Uterus (tissue), 4 donors: ENCODE measurements around the gene PGAP2. TPM values are rescaled to one million over a fixed set of nuclear protein-coding genes. Genes with fewer than 3 reads are reported as not detected.
A peak's percentile ranks its signal among the peaks of the same experiment; 100 is the strongest.

Source experiments
- DNase-seq, 2 donors: peaks; one replicate each; pipeline ENCODE4 v3.0.0-alpha.2; 2019 to 2020
- H3K27ac ChIP-seq, 2 donors: fragments of 200-600 bp; sonication (generic); 1 replicate in 1 of 2; 2 replicates in 1 of 2; pipeline ENCODE4 v1.5.1; 2016 to 2018
- H3K27me3 ChIP-seq, 2 donors: fragments of 200-600 bp; sonication (generic); one replicate each; pipeline ENCODE4 v1.5.1; 2018 to 2019; ENCODE audit warnings: control low read depth in 1 of 2
- H3K36me3 ChIP-seq, 2 donors: fragments of 200-600 bp; sonication (generic); one replicate each; pipeline ENCODE4 v1.5.1; 2019; ENCODE audit warnings: control low read depth in 1 of 2
- H3K4me1 ChIP-seq, 2 donors: fragments of 200-600 bp; sonication (generic); one replicate each; pipeline ENCODE4 v1.5.1; 2018 to 2019; ENCODE audit warnings: control low read depth in 1 of 2
- H3K4me3 ChIP-seq, 2 donors: fragments of 200-600 bp; sonication (generic); 1 replicate in 1 of 2; 2 replicates in 1 of 2; pipeline ENCODE4 v1.5.1; 2018 to 2019; ENCODE audit warnings: mild to moderate bottlenecking in 1 of 2
- H3K9me3 ChIP-seq, 2 donors: fragments of 200-600 bp; sonication (generic); one replicate each; pipeline ENCODE4 v1.5.1; 2019; ENCODE audit warnings: control low read depth in 1 of 2
- CTCF ChIP-seq, 4 experiments: fragments of 200-600 bp in 2 of 4; fragments of 450-650 bp in 2 of 4; sonication (generic) in 2 of 4; IDR thresholded peaks; one replicate each; pipeline ENCODE4 v1.5.1; 2016 to 2019; ENCODE audit warnings: antibody characterized with exemption in 4 of 4, mild to moderate bottlenecking in 2 of 4, moderate library complexity in 1 of 4
- POLR2A ChIP-seq, 2 donors: fragments of 450-650 bp; IDR thresholded peaks; one replicate each; pipeline ENCODE4 v1.6.1; 2016; ENCODE audit warnings: antibody characterized with exemption in 2 of 2, mild to moderate bottlenecking in 1 of 2, moderate library complexity in 1 of 2
- intact Hi-C: fragments of 100-400 bp; cut with DNase I; formaldehyde crosslinking; loops from one replicate; pipeline ENCODE4 v1.15.1; 2023; ENCODE audit warnings: low total_unique reads
- total RNA-seq, 4 donors: library from RNA; depleted of rRNA in 3 of 4; stranded (reverse); fragments of >200 nt in 3 of 4; gene quantifications; one replicate each; pipeline versions ENCODE4 v1.1.0 to v1.2.4, GENCODE V29; 2014 to 2023
- donor health status: DM: yes; HTN: yes; CAD: no.

Gene PGAP2
- total RNA-seq, 4 donors from 2014 or later = 12.2 to 16.5 (median 13.8) TPM; not detected in 1

- no peaks in the 10 kb centered on the region for H3K9me3 ChIP-seq
- H3K4me1 ChIP-seq = peaks cover 6 to 7% of the 10 kb centered on the region in 2 donors
- H3K27ac ChIP-seq = peak overlapping the region; percentile 87 to 95
- intact Hi-C loops = no loop called here
- no peaks in the 10 kb centered on the region for H3K27me3 ChIP-seq
- peak overlapping the region in 1 of 2 donors; percentile 73 for H3K4me3 ChIP-seq
- no peaks in the 10 kb centered on the region for H3K36me3 ChIP-seq
- TF ChIP-seq POLR2A (IDR thresholded peaks at IDR 0.05) = no peak
- no peak for TF ChIP-seq CTCF (IDR thresholded peaks at IDR 0.05)
- DNase-seq = no peak
Observed at GRCh38 chr11:3854660-3854976, 46.3 kb downstream of the PGAP2 start.

- H3K4me3 ChIP-seq = peak within 1 kb of the TSS; percentile 69 to 73
- H3K4me1 ChIP-seq = peaks cover 7% of the 10 kb centered on the region in 2 donors
- H3K9me3 ChIP-seq = no peaks in the 10 kb centered on the region
- intact Hi-C loops = no loop called here
- DNase-seq = peak; percentile 92 to 97
- TF ChIP-seq POLR2A (IDR thresholded peaks at IDR 0.05) = peak; percentile 50 to 73
- TF ChIP-seq CTCF (IDR thresholded peaks at IDR 0.05) = peak; percentile 98 to 99 (median 98)
- H3K27me3 ChIP-seq = no peaks in the 10 kb centered on the region
- peak within 1 kb of the TSS; percentile 87 to 95 for H3K27ac ChIP-seq
- H3K36me3 ChIP-seq = no peaks in the 10 kb centered on the region
Observed at GRCh38 chr11:3854977-3855807, 46.8 kb downstream of the PGAP2 start, which contains the start of gene STIM1. STIM1 (plus strand) TSS chr11:3855664; CDS start chr11:3856271, 607 bp downstream.

GRCh38 chr11:3855808-3856491 lies 47.6 kb downstream of the PGAP2 start:
- no peaks in the 10 kb centered on the region for H3K36me3 ChIP-seq
- intact Hi-C loops = no loop called here
- peak overlapping the region; percentile 69 to 73 for H3K4me3 ChIP-seq
- peak overlapping the region; percentile 87 to 95 for H3K27ac ChIP-seq
- no peaks in the 10 kb centered on the region for H3K27me3 ChIP-seq
- TF ChIP-seq POLR2A (IDR thresholded peaks at IDR 0.05) (no peak), CTCF (IDR thresholded peaks at IDR 0.05) (no peak)
- peak; percentile 39 to 48 for DNase-seq
- H3K9me3 ChIP-seq = no peaks in the 10 kb centered on the region
- H3K4me1 ChIP-seq = peaks cover 7% of the 10 kb centered on the region in 2 donors

GRCh38 chr11:3856856-3857553 lies 48.6 kb downstream of the PGAP2 start:
- Histone ChIP-seq H3K4me3 (peak overlapping the region; percentile 69 to 73), H3K4me1 (peaks cover 7% of the 10 kb centered on the region in 2 donors), H3K9me3 (no peaks in the 10 kb centered on the region), H3K27me3 (no peaks in the 10 kb centered on the region), H3K27ac (peak overlapping the region; percentile 87 to 95), H3K36me3 (no peaks in the 10 kb centered on the region)
- DNase-seq = no peak
- no peak for TF ChIP-seq POLR2A (IDR thresholded peaks at IDR 0.05)
- no peak for TF ChIP-seq CTCF (IDR thresholded peaks at IDR 0.05)
- intact Hi-C loops = no loop called here
